Measurements from ENCODE around the gene ABR. TPM values are rescaled to one million over a fixed set of nuclear protein-coding genes. Genes with fewer than 3 reads are reported as not detected.

The ABR gene
- total and polyA plus RNA-seq, 2 of the 8 experiments (the other 6 are each of a cell fraction or from before 2014, with no cell fraction given): 44.8 to 47.2 TPM

- Histone ChIP-seq H2BK120ac (replicated peaks; ENCODE audit: low read depth, low read length) (no peak overlapping the region), H3K36me3 (ENCODE audit: control insufficient read depth in 2 of 4, insufficient read depth in 4 of 4, low read length in 3 of 4) (no peaks in the 10 kb centered on the region; a peak in 1 of 8 replicates), H2BK5ac (ENCODE audit: low read depth, low read length) (no peak overlapping the region), H2AFZ (ENCODE audit: low read length) (no peak overlapping the region), H3K14ac (ENCODE audit: insufficient read length) (no peak overlapping the region), H4K20me1 (replicated peaks in 1 of 2; ENCODE audit: control insufficient read depth in 1 of 2, insufficient read depth in 2 of 2, low read length in 2 of 2) (peaks cover 0 to 8% of the 10 kb centered on the region in 2 experiments), H3K79me1 (ENCODE audit: low read depth, low read length) (0 out of 2 replicates have a peak, but pooled peaks cover 2% of the 10 kb centered on the region), H3K4me3 (ENCODE audit: extremely low read depth in 1 of 4, insufficient read depth in 2 of 4, low read depth in 3 of 4, low read length in 4 of 4) (no peak overlapping the region), H3K18ac (ENCODE audit: extremely low read depth, low read length) (no peak overlapping the region), H2AK5ac (ENCODE audit: low read depth, low read length) (no peak overlapping the region), H3K4me1 (replicated peaks in 1 of 4; ENCODE audit: control insufficient read depth in 3 of 4, insufficient read depth in 4 of 4, low read length in 3 of 4) (no peaks in the 10 kb centered on the region), H3K4ac (replicated peaks; ENCODE audit: insufficient read length, low read depth, low read length) (no peak overlapping the region), H3K23me2 (ENCODE audit: low read depth, low read length) (peaks cover 2% of the 10 kb centered on the region; the same call in 1 of the 2 replicates), H3K9ac (replicated peaks in 1 of 4; ENCODE audit: extremely low read depth in 1 of 4, low read depth in 3 of 4, low read length in 3 of 4) (no peak overlapping the region), H3K27ac (ENCODE audit: low read depth, low read length) (no peak overlapping the region), H2BK12ac (ENCODE audit: low read depth, low read length) (no peak overlapping the region), H4K5ac (ENCODE audit: insufficient read length, low read depth, low read length) (no peak overlapping the region), H4K91ac (replicated peaks; ENCODE audit: insufficient read length, low read length) (no peak overlapping the region), H3K23ac (ENCODE audit: insufficient read length) (no peak overlapping the region), H3K9me3 (ENCODE audit: insufficient read depth in 2 of 2, low read depth in 1 of 2, low read length in 1 of 2) (no peaks in the 10 kb centered on the region), H3K79me2 (ENCODE audit: control insufficient read depth in 1 of 2, insufficient read depth in 2 of 2, low read length in 2 of 2) (no peaks in the 10 kb centered on the region; a peak in 1 of 4 replicates), H3K27me3 (replicated peaks in 1 of 4; ENCODE audit: control insufficient read depth in 3 of 4, extremely low read depth in 1 of 4, insufficient read depth in 3 of 4, low read length in 3 of 4) (no peaks in the 10 kb centered on the region), H2BK20ac (ENCODE audit: low read length) (no peak overlapping the region), H3K56ac (replicated peaks; ENCODE audit: insufficient read length, low read depth, low read length) (no peak overlapping the region), H4K8ac (ENCODE audit: extremely low read depth, insufficient read depth, low read length) (no peak overlapping the region), H2BK15ac (ENCODE audit: low read length) (no peak overlapping the region), H3K4me2 (ENCODE audit: insufficient read depth in 1 of 2, low read depth in 2 of 2, low read length in 2 of 2) (no peak overlapping the region)
- TF ChIP-seq CREB1 (IDR thresholded peaks at IDR 0.05) (no peak), TEAD4 (IDR thresholded peaks at IDR 0.05; ENCODE audit: low read depth, low read length) (no peak), KDM5A (IDR thresholded peaks at IDR 0.05; ENCODE audit: low read length) (no peak), GABPA (IDR thresholded peaks at IDR 0.05; ENCODE audit: borderline replicate concordance, insufficient read depth, low read length) (no peak), RAD21 (IDR thresholded peaks at IDR 0.05 in 1 of 2, conservative IDR thresholded peaks at IDR 0.05 in 1 of 2; ENCODE audit: low read depth in 2 of 2, low read length in 2 of 2) (no peak), CTBP2 (IDR thresholded peaks at IDR 0.05; ENCODE audit: borderline replicate concordance, insufficient read depth, insufficient read length, low read length) (no peak), PHF8 (conservative IDR thresholded peaks at IDR 0.05; ENCODE audit: low read depth, low read length) (no peak), POLR2A (IDR thresholded peaks at IDR 0.05; ENCODE audit: control extremely low read depth in 1 of 2, low read depth in 2 of 2, low read length in 2 of 2) (no peak), USF2 (IDR thresholded peaks at IDR 0.05; ENCODE audit: low read length) (no peak), POLR2AphosphoS5 (IDR thresholded peaks at IDR 0.05; ENCODE audit: low read depth, low read length) (no peak)
- DNase-seq (ENCODE audit: low read depth in 1 of 2, low spot score in 2 of 2) (no peak), FAIRE-seq (no peak)
- ChIA-PET CTCF (ENCODE audit: partially characterized antibody) (interaction anchor here (0.8 to 2.3 kb wide), 5 partner anchors 9 to 70 kb away, joined by 3 to 11 read pairs (median 6); no protein-coding TSS in a partner anchor), POLR2A (ENCODE audit: partially characterized antibody) (no interaction called here)
- WGBS, 2 experiments (ENCODE audit: extremely low coverage in 1 of 2, insufficient coverage in 1 of 2, insufficient read length in 1 of 2, insufficient replicate concordance in 2 of 2, low coverage in 1 of 2, low lambda C conversion rate in 2 of 2, missing lambda C conversion rate in 1 of 2): 94% methylated on average over 4 of the region's 4 CpGs; no CpG with 5 or more reads in 1 of the 2 experiments
Measured at GRCh38 chr17:1169929-1170312, 9.9 kb downstream of the ABR start.
